Caco-2 (cell line): ENCODE data around the gene BARHL2. TPM values are rescaled to one million over a fixed set of nuclear protein-coding genes. Genes with fewer than 3 reads are reported as not detected.

Source experiments
- BruUV-seq: library from RNA; stranded (reverse); fragments of 400-500 nt; replicated peaks from 2 replicates; lab custom pipeline; 2021; lab: Mats Ljungman, UMichigan
- CTCF ChIA-PET: fragments of 300-600 bp; sonication (Branson Sonifier 250); formaldehyde crosslinking; loops from one replicate; lab custom pipeline; 2022; ENCODE audit warnings: antibody characterized with exemption; lab: Charles Lee
- POLR2A ChIA-PET: fragments of 300-600 bp; sonication (Branson Sonifier 250); formaldehyde crosslinking; loops from one replicate; lab custom pipeline; 2022; ENCODE audit warnings: antibody characterized with exemption; lab: Charles Lee
- DNase-seq, 2 experiments: peaks; one replicate each; pipeline versions ENCODE4 v3.0.0 to v3.0.0-alpha.2; 2020 to 2022
- H3K27me3 ChIP-seq: replicated peaks from 2 replicates; pipeline ENCODE4 v1.6.0; 2011; ENCODE audit warnings: low read length; ENCODE audit not compliant: control insufficient read depth, insufficient read depth
- H3K36me3 ChIP-seq: 2 replicates; pipeline ENCODE4 v1.5.1; 2011; ENCODE audit warnings: low read length; ENCODE audit not compliant: control insufficient read depth, insufficient read depth
- H3K4me1 ChIP-seq: fragments of 250-450 bp; sonication (Bioruptor Pico); 2 replicates; pipeline ENCODE4 v1.5.1; 2020; ENCODE audit warnings: mild to moderate bottlenecking
- H3K4me3 ChIP-seq: 2 replicates; pipeline ENCODE4 v1.5.1; 2011; ENCODE audit warnings: low read depth, mild to moderate bottlenecking, control low read depth, low read length
- H3K9me3 ChIP-seq: fragments of 250-450 bp; sonication (Bioruptor Pico); 2 replicates; pipeline ENCODE4 v1.5.1; 2020; ENCODE audit warnings: mild to moderate bottlenecking, moderate library complexity
- H3K27ac Mint-ChIP-seq: one replicate; pipeline ENCODE4 v1.8.0; 2022; ENCODE audit warnings: mixed read lengths; ENCODE audit not compliant: unreplicated experiment
- H3K27me3 Mint-ChIP-seq: one replicate; pipeline ENCODE4 v1.8.0; 2022; ENCODE audit warnings: mixed read lengths; ENCODE audit not compliant: insufficient read depth, unreplicated experiment
- H3K36me3 Mint-ChIP-seq: one replicate; pipeline ENCODE4 v1.8.0; 2022; ENCODE audit warnings: mild to moderate bottlenecking, mixed read lengths; ENCODE audit not compliant: insufficient read depth, unreplicated experiment
- H3K4me1 Mint-ChIP-seq: one replicate; pipeline ENCODE4 v1.8.0; 2022; ENCODE audit warnings: low read depth, mixed read lengths; ENCODE audit not compliant: unreplicated experiment
- H3K4me3 Mint-ChIP-seq: one replicate; pipeline ENCODE4 v1.8.0; 2022; ENCODE audit warnings: mild to moderate bottlenecking, moderate library complexity, mixed read lengths; ENCODE audit not compliant: unreplicated experiment
- H3K9me3 Mint-ChIP-seq: one replicate; pipeline ENCODE4 v1.8.0; 2022; ENCODE audit warnings: mixed read lengths; ENCODE audit not compliant: unreplicated experiment
- CTCF ChIP-seq, 2 experiments: fragments of 200-600 bp in 1 of 2; IDR thresholded peaks; 1 replicate in 1 of 2; 2 replicates in 1 of 2; pipeline versions ENCODE4 v1.5.1 to v1.8.0; 2011 to 2022; ENCODE audit warnings: antibody characterized with exemption in 1 of 2, control low read depth in 1 of 2, inconsistent platforms in 1 of 2, low read depth in 1 of 2, low read length in 1 of 2, mild to moderate bottlenecking in 1 of 2, moderate library complexity in 1 of 2; ENCODE audit not compliant: insufficient read depth in 1 of 2, severe bottlenecking in 1 of 2, unreplicated experiment in 1 of 2
- intact Hi-C: fragments of 100-400 bp; cut with micrococcal nuclease; formaldehyde crosslinking; loops from one replicate; pipeline ENCODE4 v1.10.0; 2022; ENCODE audit not compliant: unreplicated experiment
- total RNA-seq: library from RNA; stranded (reverse); gene quantifications from 2 replicates; pipeline ENCODE4 v1.2.3, GENCODE V29; 2022

Gene BARHL2
- total RNA-seq, 1 experiment from 2014 or later = not detected

GRCh38 chr1:90717356-90717664 lies 208 bp upstream of the BARHL2 start:
- no peak overlapping the region for H3K4me3 ChIP-seq
- Mint-ChIP-seq H3K9me3 (no peaks in the 10 kb centered on the region), H3K4me1 (no peaks in the 10 kb centered on the region), H3K4me3 (no peak overlapping the region), H3K27me3 (peaks cover 11% of the 10 kb centered on the region), H3K27ac (no peak overlapping the region), H3K36me3 (no peaks in the 10 kb centered on the region)
- H3K27me3 ChIP-seq = no peaks in the 10 kb centered on the region
- CTCF ChIA-PET = no interaction called here
- BruUV-seq = no TSS peak
- POLR2A ChIA-PET = no interaction called here
- H3K4me1 ChIP-seq = no peaks in the 10 kb centered on the region
- no peaks in the 10 kb centered on the region for H3K36me3 ChIP-seq
- no peak for DNase-seq
- no peak for TF ChIP-seq CTCF (IDR thresholded peaks at IDR 0.05; ENCODE audit: insufficient read depth in 1 of 2, low read depth in 1 of 2, low read length in 1 of 2, severe bottlenecking in 1 of 2, unreplicated experiment in 1 of 2)
- no peaks in the 10 kb centered on the region for H3K9me3 ChIP-seq
- intact Hi-C loops = no loop called here

- no peaks in the 10 kb centered on the region for H3K27me3 ChIP-seq
- CTCF ChIA-PET = no interaction called here
- H3K36me3 Mint-ChIP-seq = no peaks in the 10 kb centered on the region
- H3K4me3 Mint-ChIP-seq = no peak overlapping the region
- TF ChIP-seq CTCF (IDR thresholded peaks at IDR 0.05; ENCODE audit: insufficient read depth in 1 of 2, low read depth in 1 of 2, low read length in 1 of 2, severe bottlenecking in 1 of 2, unreplicated experiment in 1 of 2) = no peak
- H3K4me1 Mint-ChIP-seq = no peaks in the 10 kb centered on the region
- POLR2A ChIA-PET = no interaction called here
- H3K9me3 Mint-ChIP-seq = no peaks in the 10 kb centered on the region
- DNase-seq = no peak
- H3K4me3 ChIP-seq = no peak overlapping the region
- H3K27me3 Mint-ChIP-seq = peaks cover 13% of the 10 kb centered on the region
- no peaks in the 10 kb centered on the region for H3K9me3 ChIP-seq
- no peaks in the 10 kb centered on the region for H3K4me1 ChIP-seq
- no peaks in the 10 kb centered on the region for H3K36me3 ChIP-seq
- no peak overlapping the region for H3K27ac Mint-ChIP-seq
- BruUV-seq = no TSS peak
- intact Hi-C loops = no loop called here
These were observed 905 bp downstream of the BARHL2 start for GRCh38 chr1:90716243-90716551.

DNA sequence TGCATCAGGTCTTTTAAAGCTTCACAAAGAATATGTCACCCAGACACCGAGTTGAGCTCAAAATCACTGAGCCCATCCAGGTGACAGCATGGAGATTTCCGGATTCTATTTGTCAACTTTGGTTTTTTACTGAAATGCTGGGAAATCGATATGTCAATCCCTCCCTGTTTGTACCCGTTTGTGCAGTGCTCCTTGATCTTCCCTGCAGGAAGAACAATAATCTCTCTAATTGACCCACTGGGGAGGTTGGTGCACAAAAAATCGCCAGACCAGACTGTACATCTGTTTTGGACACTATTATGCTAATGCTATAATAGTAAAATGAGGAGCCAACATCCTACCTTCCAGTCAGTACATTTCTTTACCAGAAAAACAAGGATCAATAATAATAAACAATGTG lies 1.8 kb downstream of the BARHL2 start:
- Histone ChIP-seq H3K4me1 (no peaks in the 10 kb centered on the region), H3K27me3 (no peaks in the 10 kb centered on the region), H3K36me3 (no peaks in the 10 kb centered on the region), H3K9me3 (no peaks in the 10 kb centered on the region), H3K4me3 (no peak overlapping the region)
- Mint-ChIP-seq H3K27me3 (peaks cover 13% of the 10 kb centered on the region), H3K27ac (no peak overlapping the region), H3K9me3 (no peaks in the 10 kb centered on the region), H3K4me1 (no peaks in the 10 kb centered on the region), H3K36me3 (no peaks in the 10 kb centered on the region), H3K4me3 (no peak overlapping the region)
- POLR2A ChIA-PET = no interaction called here
- CTCF ChIA-PET = no interaction called here
- no TSS peak for BruUV-seq
- intact Hi-C loops = no loop called here
- no peak for TF ChIP-seq CTCF (IDR thresholded peaks at IDR 0.05; ENCODE audit: insufficient read depth in 1 of 2, low read depth in 1 of 2, low read length in 1 of 2, severe bottlenecking in 1 of 2, unreplicated experiment in 1 of 2)
- DNase-seq = no peak
